Measurements from ENCODE around the gene CLCN2. TPM values are rescaled to one million over a fixed set of nuclear protein-coding genes. Genes with fewer than 3 reads are reported as not detected.

The CLCN2 gene
- total RNA-seq, 1 experiment from 2014 or later: 13.0 TPM

DNA sequence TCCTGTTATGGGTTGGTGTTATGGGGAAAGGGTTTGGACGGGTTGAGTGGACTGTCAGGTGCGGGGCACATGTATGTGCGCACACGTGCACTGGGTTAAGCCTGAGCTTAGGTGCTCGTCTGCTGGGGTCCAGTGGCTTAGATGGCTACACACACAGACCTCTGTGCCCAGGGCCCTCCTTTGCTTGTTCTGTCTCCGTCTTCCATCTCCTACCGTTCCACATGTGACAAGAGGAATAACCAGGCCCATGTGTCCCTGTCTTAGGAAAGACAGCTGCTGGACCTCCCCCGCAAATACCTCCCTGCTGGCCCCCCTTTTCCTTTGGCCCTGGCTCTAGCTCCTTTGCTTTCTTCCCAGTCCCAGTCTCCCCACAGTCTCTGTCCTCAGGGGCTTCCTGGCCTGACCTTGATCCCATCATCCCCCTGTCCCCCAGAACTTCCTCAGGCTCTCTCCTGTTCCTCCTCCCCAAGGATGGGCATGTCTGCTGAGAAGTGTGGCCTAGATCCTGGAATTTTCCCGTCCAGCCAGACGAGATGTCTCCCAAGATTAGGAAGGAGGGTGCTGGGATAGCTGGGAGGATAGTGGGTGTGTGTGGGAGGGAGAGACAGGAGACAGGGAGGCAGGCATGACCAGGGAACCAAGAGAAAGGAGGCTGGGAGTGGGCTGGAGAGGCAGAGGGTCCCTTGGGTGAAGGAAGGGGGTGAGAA lies 17.4 kb upstream of the CLCN2 start:
- no peak overlapping the region for H3K4me3 ChIP-seq (ENCODE audit: low read length)
- DNase-seq: no peak
- no peaks in the 10 kb centered on the region for H3K79me2 ChIP-seq (ENCODE audit: low read length)
- H3K27ac ChIP-seq (ENCODE audit: low read length): no peak overlapping the region
- POLR2A ChIA-PET (ENCODE audit: unreplicated experiment): no interaction called here
- intact Hi-C loops (cut with micrococcal nuclease): loop anchor here (10.0 kb wide), 1 partner anchor 426 kb away; no protein-coding TSS in a partner anchor
- no peak overlapping the region for H3K4me2 ChIP-seq (ENCODE audit: low read length)
- H3K4me1 ChIP-seq (ENCODE audit: insufficient read depth, low read length): no peaks in the 10 kb centered on the region
- no peak for ATAC-seq
- H3K9me3 ChIP-seq (ENCODE audit: low read length): no peaks in the 10 kb centered on the region
- CTCF ChIA-PET: no interaction called here
- no peak overlapping the region for H3K9ac ChIP-seq (ENCODE audit: low read length)
- H4K20me1 ChIP-seq (ENCODE audit: low read length): no peaks in the 10 kb centered on the region
- H3F3A ChIP-seq (ENCODE audit: low read length, unreplicated experiment): no peaks in the 10 kb centered on the region
- TF ChIP-seq, protein P1, sequence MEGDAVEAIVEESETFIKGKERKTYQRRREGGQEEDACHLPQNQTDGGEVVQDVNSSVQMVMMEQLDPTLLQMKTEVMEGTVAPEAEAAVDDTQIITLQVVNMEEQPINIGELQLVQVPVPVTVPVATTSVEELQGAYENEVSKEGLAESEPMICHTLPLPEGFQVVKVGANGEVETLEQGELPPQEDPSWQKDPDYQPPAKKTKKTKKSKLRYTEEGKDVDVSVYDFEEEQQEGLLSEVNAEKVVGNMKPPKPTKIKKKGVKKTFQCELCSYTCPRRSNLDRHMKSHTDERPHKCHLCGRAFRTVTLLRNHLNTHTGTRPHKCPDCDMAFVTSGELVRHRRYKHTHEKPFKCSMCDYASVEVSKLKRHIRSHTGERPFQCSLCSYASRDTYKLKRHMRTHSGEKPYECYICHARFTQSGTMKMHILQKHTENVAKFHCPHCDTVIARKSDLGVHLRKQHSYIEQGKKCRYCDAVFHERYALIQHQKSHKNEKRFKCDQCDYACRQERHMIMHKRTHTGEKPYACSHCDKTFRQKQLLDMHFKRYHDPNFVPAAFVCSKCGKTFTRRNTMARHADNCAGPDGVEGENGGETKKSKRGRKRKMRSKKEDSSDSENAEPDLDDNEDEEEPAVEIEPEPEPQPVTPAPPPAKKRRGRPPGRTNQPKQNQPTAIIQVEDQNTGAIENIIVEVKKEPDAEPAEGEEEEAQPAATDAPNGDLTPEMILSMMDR (conservative IDR thresholded peaks at IDR 0.05; ENCODE audit: low read depth, low read length): no peak
- TF ChIP-seq EZH2phosphoT487 (IDR thresholded peaks at IDR 0.05; ENCODE audit: borderline replicate concordance, low read length) (no peak), EZH2 (IDR thresholded peaks at IDR 0.05; ENCODE audit: low read length, unreplicated experiment) (peak; percentile 26)
- H3K27me3 ChIP-seq (ENCODE audit: low read length): peaks cover 67% of the 10 kb centered on the region
- no peaks in the 10 kb centered on the region for H3K9me2 ChIP-seq (replicated peaks; ENCODE audit: low read length)
- no peaks in the 10 kb centered on the region for H3K36me3 ChIP-seq (ENCODE audit: low read depth, low read length)
- BruUV-seq (replicated peaks): no TSS peak
- H2AFZ ChIP-seq (ENCODE audit: low read length): no peak overlapping the region

DNA sequence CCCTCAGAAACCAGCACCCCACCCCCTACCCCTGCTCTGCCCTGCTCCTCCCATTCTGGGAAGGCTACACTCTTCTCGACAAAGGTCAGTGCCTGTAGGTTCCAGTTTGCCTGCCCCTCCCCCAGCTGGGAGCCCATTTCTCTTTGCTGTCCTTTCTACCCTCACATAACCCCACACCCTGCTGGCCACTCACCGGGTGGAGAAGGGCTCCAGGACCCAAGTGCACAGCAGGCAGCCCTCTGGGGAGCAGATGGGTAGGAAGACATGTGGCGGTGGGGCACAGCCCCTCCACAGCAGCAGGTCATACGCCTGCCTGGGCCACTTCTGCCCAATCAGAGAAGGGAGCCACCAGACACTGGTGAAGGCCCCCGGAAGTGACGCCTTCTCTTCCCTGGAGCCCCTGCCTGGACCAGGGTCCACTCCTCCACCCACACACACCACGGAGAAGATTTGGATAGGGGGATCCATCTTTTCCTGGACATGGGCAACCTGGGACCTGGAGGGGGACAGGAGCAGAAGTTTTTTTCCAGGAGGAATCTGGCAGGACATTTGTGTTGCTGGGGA lies 16.6 kb upstream of the CLCN2 start, which contains the start of gene THPO:
TSS of gene THPO (minus strand) at position 326 of the 564 bp plus-strand sequence. CDS start 1,948 bp downstream, outside the sequence.
- Histone ChIP-seq H3K4me1 (ENCODE audit: insufficient read depth, low read length) (no peaks in the 10 kb centered on the region), H3K36me3 (ENCODE audit: low read depth, low read length) (no peaks in the 10 kb centered on the region), H3K27ac (ENCODE audit: low read length) (no peak within 1 kb of the TSS), H3K79me2 (ENCODE audit: low read length) (no peaks in the 10 kb centered on the region), H2AFZ (ENCODE audit: low read length) (no peak within 1 kb of the TSS), H3F3A (ENCODE audit: low read length, unreplicated experiment) (no peaks in the 10 kb centered on the region), H4K20me1 (ENCODE audit: low read length) (no peaks in the 10 kb centered on the region), H3K9me3 (ENCODE audit: low read length) (no peaks in the 10 kb centered on the region), H3K9me2 (replicated peaks; ENCODE audit: low read length) (no peaks in the 10 kb centered on the region), H3K4me3 (ENCODE audit: low read length) (no peak within 1 kb of the TSS), H3K9ac (ENCODE audit: low read length) (no peak within 1 kb of the TSS), H3K4me2 (ENCODE audit: low read length) (no peak within 1 kb of the TSS), H3K27me3 (ENCODE audit: low read length) (peaks cover 67% of the 10 kb centered on the region)
- intact Hi-C loops (cut with micrococcal nuclease): loop anchor here (10.0 kb wide), 1 partner anchor 427 kb away; no protein-coding TSS in a partner anchor
- TF ChIP-seq EZH2 (IDR thresholded peaks at IDR 0.05; ENCODE audit: low read length, unreplicated experiment) (no peak), EZH2phosphoT487 (IDR thresholded peaks at IDR 0.05; ENCODE audit: borderline replicate concordance, low read length) (no peak)
- TF ChIP-seq, protein P1 (conservative IDR thresholded peaks at IDR 0.05; ENCODE audit: low read depth, low read length): no peak
- CTCF ChIA-PET: no interaction called here
- ATAC-seq (no peak), DNase-seq (no peak)
- POLR2A ChIA-PET (ENCODE audit: unreplicated experiment): no interaction called here
- no TSS peak for BruUV-seq (replicated peaks)

DNA sequence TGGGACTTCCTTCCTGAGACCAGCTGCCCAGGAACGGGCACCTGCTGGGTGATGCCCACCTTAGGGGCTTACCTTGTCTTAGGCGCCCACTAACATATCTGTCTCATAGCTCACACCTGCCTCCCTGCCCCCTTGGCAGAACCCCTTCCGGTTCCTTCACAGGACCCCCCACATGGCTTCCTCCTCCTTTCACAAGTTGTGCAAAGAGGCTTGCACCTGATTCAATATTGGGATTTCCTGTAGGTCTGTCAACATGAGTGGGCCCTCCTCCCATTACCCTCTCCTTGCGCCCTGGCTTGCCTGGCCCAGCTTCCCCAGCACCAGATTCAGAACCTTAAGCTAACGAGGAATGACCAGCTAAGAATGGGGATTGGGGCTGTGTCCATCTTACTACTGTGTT lies 16.0 kb upstream of the CLCN2 start:
- ATAC-seq (no peak), DNase-seq (no peak)
- CTCF ChIA-PET: interaction anchor here (0.6 kb wide), 1 partner anchor 8 kb away, joined by 10 read pairs; no protein-coding TSS in a partner anchor
- POLR2A ChIA-PET (ENCODE audit: unreplicated experiment): no interaction called here
- no peak overlapping the region for H3K27ac ChIP-seq (ENCODE audit: low read length)
- no peaks in the 10 kb centered on the region for H3F3A ChIP-seq (ENCODE audit: low read length, unreplicated experiment)
- no peak overlapping the region for H3K4me2 ChIP-seq (ENCODE audit: low read length)
- H3K79me2 ChIP-seq (ENCODE audit: low read length): no peaks in the 10 kb centered on the region
- no peaks in the 10 kb centered on the region for H3K36me3 ChIP-seq (ENCODE audit: low read depth, low read length)
- no peaks in the 10 kb centered on the region for H3K9me3 ChIP-seq (ENCODE audit: low read length)
- no TSS peak for BruUV-seq (replicated peaks)
- no peak overlapping the region for H3K9ac ChIP-seq (ENCODE audit: low read length)
- no peaks in the 10 kb centered on the region for H3K9me2 ChIP-seq (replicated peaks; ENCODE audit: low read length)
- no peak overlapping the region for H3K4me3 ChIP-seq (ENCODE audit: low read length)
- peaks cover 67% of the 10 kb centered on the region for H3K27me3 ChIP-seq (ENCODE audit: low read length)
- TF ChIP-seq EZH2 (IDR thresholded peaks at IDR 0.05; ENCODE audit: low read length, unreplicated experiment): no peak
- TF ChIP-seq, protein P1 (conservative IDR thresholded peaks at IDR 0.05; ENCODE audit: low read depth, low read length): no peak
- no peak overlapping the region for H2AFZ ChIP-seq (ENCODE audit: low read length)
- intact Hi-C loops (cut with micrococcal nuclease): loop anchor here (10.0 kb wide), 1 partner anchor 427 kb away; no protein-coding TSS in a partner anchor
- no peaks in the 10 kb centered on the region for H3K4me1 ChIP-seq (ENCODE audit: insufficient read depth, low read length)
- no peaks in the 10 kb centered on the region for H4K20me1 ChIP-seq (ENCODE audit: low read length)

All from PC-3 (cell line).